HL-60 (cell line): ENCODE results near the gene HRAS.
A peak's percentile ranks its signal among the peaks of the same experiment; 100 is the strongest.

Experiments
- DNase-seq, 2 experiments: peaks; one replicate each; pipeline ENCODE4 v3.0.0-alpha.2; 2010 to 2020; ENCODE audit warnings: low read depth in 1 of 2, low spot score in 1 of 2
- H3K27ac ChIP-seq: fragments of 250-450 bp; sonication (Bioruptor Pico); replicated peaks from 2 replicates; pipeline ENCODE4 v1.5.1; 2020; ENCODE audit warnings: mild to moderate bottlenecking, moderate library complexity
- H3K27me3 ChIP-seq: fragments of 250-450 bp; sonication (Bioruptor Pico); 2 replicates; pipeline ENCODE4 v1.5.1; 2021; ENCODE audit warnings: mild to moderate bottlenecking, moderate library complexity; ENCODE audit not compliant: insufficient read depth, poor library complexity, severe bottlenecking
- H3K4me3 ChIP-seq: replicated peaks from 2 replicates; pipeline ENCODE4 v1.5.1; 2011; ENCODE audit warnings: mild to moderate bottlenecking, control low read depth, low read length; ENCODE audit not compliant: insufficient read depth
- GABPA ChIP-seq: IDR thresholded peaks from 2 replicates; pipeline ENCODE4 v1.6.1; 2012; ENCODE audit warnings: low read depth
- POLR2AphosphoS5 ChIP-seq: IDR thresholded peaks from 2 replicates; pipeline ENCODE4 v1.6.1; 2012; ENCODE audit warnings: low read depth
- REST ChIP-seq: IDR thresholded peaks from 2 replicates; pipeline ENCODE4 v1.6.1; 2012; ENCODE audit warnings: low read depth; ENCODE audit not compliant: insufficient replicate concordance
- SPI1 ChIP-seq: IDR thresholded peaks from 2 replicates; pipeline ENCODE4 v1.6.1; 2012; ENCODE audit warnings: low read depth, mild to moderate bottlenecking, borderline replicate concordance
- TF ChIP-seq, protein P1 (sequence below): IDR thresholded peaks from one replicate; pipeline ENCODE4 v1.5.1; 2011; ENCODE audit warnings: low read length, control low read depth, inconsistent platforms; ENCODE audit not compliant: insufficient read depth

HRAS gene

GRCh38 chr11:539971-540481 is 4.7 kb upstream of the HRAS start:
- no peak for TF ChIP-seq REST
- TF ChIP-seq, protein P1, sequence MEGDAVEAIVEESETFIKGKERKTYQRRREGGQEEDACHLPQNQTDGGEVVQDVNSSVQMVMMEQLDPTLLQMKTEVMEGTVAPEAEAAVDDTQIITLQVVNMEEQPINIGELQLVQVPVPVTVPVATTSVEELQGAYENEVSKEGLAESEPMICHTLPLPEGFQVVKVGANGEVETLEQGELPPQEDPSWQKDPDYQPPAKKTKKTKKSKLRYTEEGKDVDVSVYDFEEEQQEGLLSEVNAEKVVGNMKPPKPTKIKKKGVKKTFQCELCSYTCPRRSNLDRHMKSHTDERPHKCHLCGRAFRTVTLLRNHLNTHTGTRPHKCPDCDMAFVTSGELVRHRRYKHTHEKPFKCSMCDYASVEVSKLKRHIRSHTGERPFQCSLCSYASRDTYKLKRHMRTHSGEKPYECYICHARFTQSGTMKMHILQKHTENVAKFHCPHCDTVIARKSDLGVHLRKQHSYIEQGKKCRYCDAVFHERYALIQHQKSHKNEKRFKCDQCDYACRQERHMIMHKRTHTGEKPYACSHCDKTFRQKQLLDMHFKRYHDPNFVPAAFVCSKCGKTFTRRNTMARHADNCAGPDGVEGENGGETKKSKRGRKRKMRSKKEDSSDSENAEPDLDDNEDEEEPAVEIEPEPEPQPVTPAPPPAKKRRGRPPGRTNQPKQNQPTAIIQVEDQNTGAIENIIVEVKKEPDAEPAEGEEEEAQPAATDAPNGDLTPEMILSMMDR: no peak
- TF ChIP-seq GABPA: no peak
- no peak for TF ChIP-seq POLR2AphosphoS5
- no peak for TF ChIP-seq SPI1
- H3K27ac ChIP-seq: no peak overlapping the region

GRCh38 chr11:538431-539051 is 3.2 kb upstream of the HRAS start:
- TF ChIP-seq, protein P1: no peak
- TF ChIP-seq SPI1 (no peak), GABPA (no peak), POLR2AphosphoS5 (no peak), REST (no peak)
- DNase-seq: no peak
- no peak overlapping the region for H3K4me3 ChIP-seq
- H3K27me3 ChIP-seq: no peaks in the 10 kb centered on the region
- H3K27ac ChIP-seq: no peak overlapping the region

More at GRCh38 chr11:539971-540481, 4.7 kb upstream of the HRAS start:
- H3K4me3 ChIP-seq: no peak overlapping the region
- H3K27me3 ChIP-seq: no peaks in the 10 kb centered on the region
- no peak for DNase-seq

DNA sequence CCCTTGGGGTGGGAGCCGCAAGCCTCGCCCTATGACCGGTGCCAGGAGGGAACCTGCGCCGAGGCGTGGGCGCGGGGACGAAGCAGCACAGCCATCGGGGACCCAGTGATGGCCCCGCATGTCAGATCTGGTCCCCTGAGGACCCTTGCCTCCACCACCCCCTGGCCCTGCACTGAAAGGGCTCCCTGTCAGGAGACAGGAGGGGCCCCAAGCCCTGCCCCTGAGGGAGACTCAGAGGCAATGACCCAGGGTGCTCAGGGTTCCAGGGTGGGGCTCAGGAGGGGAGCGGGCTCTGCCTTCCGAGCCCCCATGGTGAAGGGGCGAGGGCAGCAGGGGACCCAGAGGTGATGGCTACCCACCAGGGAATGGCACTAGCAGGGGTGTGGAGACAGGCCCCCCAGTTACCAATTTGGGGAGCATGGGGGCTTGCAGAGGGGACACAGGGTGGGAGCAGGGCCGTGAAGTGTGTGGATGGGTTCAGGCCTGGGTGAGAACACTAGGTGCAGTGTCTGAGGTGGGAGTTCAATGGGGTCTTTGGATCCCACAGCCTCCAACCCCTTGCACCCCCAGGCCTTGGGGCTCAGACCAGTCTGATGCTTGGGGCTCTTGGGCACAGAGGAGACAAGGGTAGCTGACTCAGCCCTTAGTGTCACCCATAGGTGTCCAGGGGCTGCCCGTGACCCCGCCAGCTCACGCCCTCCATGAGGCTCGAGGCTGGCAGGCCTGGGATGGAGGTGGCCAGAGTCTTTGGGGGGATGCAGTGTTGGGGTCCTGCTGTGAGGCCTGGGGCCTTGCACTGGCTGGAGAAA is 2.5 kb upstream of the HRAS start:
- Histone ChIP-seq H3K27ac (peak overlapping the region; percentile 33), H3K4me3 (0 out of 2 replicates have a peak overlapping the region, but pooled peaks have one; percentile 12), H3K27me3 (no peaks in the 10 kb centered on the region)
- no peak for DNase-seq
- TF ChIP-seq, protein P1: no peak
- TF ChIP-seq POLR2AphosphoS5: no peak
- no peak for TF ChIP-seq GABPA
- TF ChIP-seq SPI1: no peak
- no peak for TF ChIP-seq REST
